Nephron progenitor cell (in vitro differentiated cells): ENCODE data around the gene EP400.

Source experiments
- DNase-seq: peaks from one replicate; pipeline ENCODE4 v3.0.0; 2021
- H3K27ac Mint-ChIP-seq: 2 replicates; pipeline ENCODE4 v1.8.0; 2021; ENCODE audit warnings: mild to moderate bottlenecking, moderate library complexity, mixed read lengths
- H3K27me3 Mint-ChIP-seq: 2 replicates; pipeline ENCODE4 v1.8.0; 2021; ENCODE audit warnings: mild to moderate bottlenecking, low read depth, mixed read lengths; ENCODE audit not compliant: poor library complexity
- H3K36me3 Mint-ChIP-seq: 2 replicates; pipeline ENCODE4 v1.8.0; 2021; ENCODE audit warnings: low read depth, mixed read lengths
- H3K4me1 Mint-ChIP-seq: 2 replicates; pipeline ENCODE4 v1.8.0; 2021; ENCODE audit warnings: mixed read lengths
- H3K4me3 Mint-ChIP-seq: 2 replicates; pipeline ENCODE4 v1.8.0; 2021; ENCODE audit warnings: mild to moderate bottlenecking, moderate library complexity, mixed read lengths
- H3K9me3 Mint-ChIP-seq: 2 replicates; pipeline ENCODE4 v1.8.0; 2021; ENCODE audit warnings: mild to moderate bottlenecking, moderate library complexity, mixed read lengths
- CTCF ChIP-seq: fragments of 200-600 bp; sonication (generic); IDR thresholded peaks from 2 replicates; pipeline ENCODE4 v1.5.0; 2021; ENCODE audit warnings: antibody characterized with exemption

The EP400 gene

GRCh38 chr12:132026061-132026795 is 76.5 kb downstream of the EP400 start:
- Mint-ChIP-seq H3K36me3 (peaks cover 68% of the 10 kb centered on the region), H3K4me1 (no peaks in the 10 kb centered on the region), H3K4me3 (no peak overlapping the region), H3K9me3 (no peaks in the 10 kb centered on the region), H3K27ac (no peak overlapping the region), H3K27me3 (no peaks in the 10 kb centered on the region)
- no peak for TF ChIP-seq CTCF
- DNase-seq: no peak

GRCh38 chr12:132026796-132027500 is 77.2 kb downstream of the EP400 start:
- no peak for DNase-seq
- no peak for TF ChIP-seq CTCF
- Mint-ChIP-seq H3K27ac (no peak overlapping the region), H3K9me3 (no peaks in the 10 kb centered on the region), H3K27me3 (no peaks in the 10 kb centered on the region), H3K4me3 (no peak overlapping the region), H3K36me3 (peaks cover 67% of the 10 kb centered on the region), H3K4me1 (no peaks in the 10 kb centered on the region)

- H3K9me3 Mint-ChIP-seq: no peaks in the 10 kb centered on the region
- H3K4me1 Mint-ChIP-seq: no peaks in the 10 kb centered on the region
- no peak for TF ChIP-seq CTCF
- H3K4me3 Mint-ChIP-seq: no peak overlapping the region
- H3K36me3 Mint-ChIP-seq: peaks cover 67% of the 10 kb centered on the region
- no peak for DNase-seq
- H3K27me3 Mint-ChIP-seq: no peaks in the 10 kb centered on the region
- peak overlapping the region; percentile 49 for H3K27ac Mint-ChIP-seq
Measured at GRCh38 chr12:132027636-132028035, 77.9 kb downstream of the EP400 start.

- no peak for DNase-seq
- no peak for TF ChIP-seq CTCF
- peaks cover 69% of the 10 kb centered on the region for H3K36me3 Mint-ChIP-seq
- no peaks in the 10 kb centered on the region for H3K9me3 Mint-ChIP-seq
- no peaks in the 10 kb centered on the region for H3K4me1 Mint-ChIP-seq
- H3K27me3 Mint-ChIP-seq: no peaks in the 10 kb centered on the region
- no peak overlapping the region for H3K4me3 Mint-ChIP-seq
- no peak overlapping the region for H3K27ac Mint-ChIP-seq
Measured at GRCh38 chr12:132028111-132028510, 78.4 kb downstream of the EP400 start.

GRCh38 chr12:132029503-132030300 is 80.0 kb downstream of the EP400 start:
- DNase-seq: no peak
- peaks cover 5% of the 10 kb centered on the region for H3K27me3 Mint-ChIP-seq

More at GRCh38 chr12:132029503-132030300, 80.0 kb downstream of the EP400 start:
- no peak overlapping the region for H3K4me3 Mint-ChIP-seq
- H3K36me3 Mint-ChIP-seq: peaks cover 74% of the 10 kb centered on the region
- no peak overlapping the region for H3K27ac Mint-ChIP-seq
- H3K9me3 Mint-ChIP-seq: no peaks in the 10 kb centered on the region
- TF ChIP-seq CTCF: no peak
- no peaks in the 10 kb centered on the region for H3K4me1 Mint-ChIP-seq
